NOMO-1 treated with DMSO at 0.1 percent for 48 hours (cell line): Measurements from ENCODE around the gene KCNQ1.

ENCODE experiments used
- DNase-seq: peaks from one replicate; lab custom pipeline; 2025; ENCODE audit not compliant: unreplicated experiment; lab: John Stamatoyannopoulos, UW

KCNQ1 gene

GRCh38 chr11:2787816-2788167 is 343.0 kb downstream of the KCNQ1 start:
- no peak for DNase-seq

DNA sequence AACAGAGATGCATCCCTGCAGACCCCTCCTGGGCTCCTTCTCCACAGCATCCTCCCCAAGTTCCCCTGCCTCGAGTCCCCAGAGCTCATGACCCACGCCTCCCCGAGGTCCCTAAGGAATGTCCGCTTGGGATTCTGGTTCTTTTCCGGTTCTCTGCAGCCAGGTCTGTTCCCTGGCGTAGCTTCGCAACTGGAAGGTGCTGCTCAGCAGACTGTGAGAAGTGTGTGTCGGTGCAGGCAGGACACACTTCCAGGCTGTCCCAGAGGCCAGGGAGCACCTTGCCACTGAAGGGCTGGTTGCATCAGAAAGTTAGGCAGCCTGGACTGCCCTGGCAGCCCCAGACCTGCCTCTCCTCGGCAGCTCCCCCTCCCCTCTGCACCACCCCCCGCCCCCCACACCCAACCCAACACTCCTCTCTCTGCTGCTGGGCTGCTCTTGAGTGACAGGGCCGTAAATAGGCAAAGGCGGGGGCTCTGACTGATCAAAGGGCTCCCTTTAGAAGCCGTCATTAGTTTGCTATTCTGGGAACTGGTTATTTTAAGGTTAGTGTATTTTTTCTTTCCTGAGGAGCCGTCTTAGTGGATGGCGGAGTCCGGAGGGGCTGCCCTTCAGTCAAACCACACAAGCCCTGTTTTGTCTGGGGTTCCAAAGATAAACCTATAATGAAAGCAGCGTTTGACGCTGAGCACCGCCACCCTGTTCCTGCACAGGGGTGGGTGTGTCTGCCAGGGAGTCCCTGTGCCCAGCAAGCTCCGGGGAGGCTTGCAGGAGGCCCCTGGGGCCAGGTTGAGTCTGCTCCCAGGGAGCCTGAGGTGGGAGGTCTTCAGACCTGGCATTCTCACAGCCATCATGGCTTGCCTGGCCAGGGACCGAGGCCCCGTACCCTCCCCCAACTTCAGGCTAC is 343.6 kb downstream of the KCNQ1 start:
- no peak for DNase-seq

DNA sequence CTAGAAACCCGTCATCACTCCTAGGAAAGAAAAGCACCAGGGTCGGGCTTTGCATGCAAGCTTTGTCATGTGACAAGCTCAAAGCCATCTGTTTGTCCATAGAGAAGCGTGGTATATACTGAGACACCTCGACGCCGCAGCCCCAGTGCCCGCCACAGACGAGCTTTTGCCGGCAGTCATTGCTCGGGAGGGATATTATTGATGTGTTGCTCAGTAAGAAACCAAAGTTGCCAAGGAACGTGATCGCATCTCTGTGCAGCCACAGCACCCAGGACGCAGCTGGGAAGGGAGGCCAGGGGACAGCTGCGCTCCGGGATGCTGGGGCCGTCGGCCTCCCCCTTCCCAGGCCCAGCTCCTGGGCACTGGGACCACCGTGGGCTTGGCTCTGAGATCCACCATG is 344.5 kb downstream of the KCNQ1 start:
- no peak for DNase-seq

GRCh38 chr11:2789791-2790567 is 345.2 kb downstream of the KCNQ1 start:
- DNase-seq: no peak

DNA sequence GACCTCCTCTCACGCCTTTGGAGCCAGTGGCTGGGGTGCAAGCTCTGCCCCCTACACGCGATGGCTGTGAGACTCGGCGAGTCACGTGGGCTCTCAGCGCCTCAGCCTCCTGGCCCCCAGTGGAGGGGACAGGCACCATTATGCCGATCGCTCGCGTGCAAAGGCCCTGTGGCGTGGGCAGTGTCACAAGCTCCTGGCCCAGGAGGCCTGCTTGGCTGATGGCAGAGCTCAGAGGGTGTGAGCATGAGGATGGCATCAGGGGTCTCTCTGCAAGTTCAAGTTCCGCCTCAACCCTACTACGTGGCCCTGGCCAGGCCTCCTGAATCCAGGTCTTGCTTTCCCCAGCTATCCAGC is 345.7 kb downstream of the KCNQ1 start:
- DNase-seq: no peak

DNA sequence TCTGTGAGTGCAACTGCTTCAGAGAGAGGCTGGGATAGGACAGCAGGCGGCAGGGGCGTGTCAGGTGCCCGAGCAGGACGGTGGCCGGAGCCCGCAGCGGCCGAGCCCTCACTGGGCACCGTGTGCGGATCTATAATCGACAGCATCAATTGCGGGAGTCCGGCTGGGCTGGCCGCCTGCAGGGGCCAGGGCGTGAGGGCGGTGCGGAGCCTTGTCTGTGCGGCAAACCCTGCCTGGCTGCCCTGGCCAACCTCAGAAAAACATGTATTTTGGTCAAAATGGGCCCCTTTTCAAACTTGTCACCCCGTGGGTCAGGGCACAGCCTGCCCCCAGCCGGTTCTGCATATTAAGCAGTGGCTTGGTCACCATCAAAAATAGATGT is 346.3 kb downstream of the KCNQ1 start:
- no peak for DNase-seq

DNA sequence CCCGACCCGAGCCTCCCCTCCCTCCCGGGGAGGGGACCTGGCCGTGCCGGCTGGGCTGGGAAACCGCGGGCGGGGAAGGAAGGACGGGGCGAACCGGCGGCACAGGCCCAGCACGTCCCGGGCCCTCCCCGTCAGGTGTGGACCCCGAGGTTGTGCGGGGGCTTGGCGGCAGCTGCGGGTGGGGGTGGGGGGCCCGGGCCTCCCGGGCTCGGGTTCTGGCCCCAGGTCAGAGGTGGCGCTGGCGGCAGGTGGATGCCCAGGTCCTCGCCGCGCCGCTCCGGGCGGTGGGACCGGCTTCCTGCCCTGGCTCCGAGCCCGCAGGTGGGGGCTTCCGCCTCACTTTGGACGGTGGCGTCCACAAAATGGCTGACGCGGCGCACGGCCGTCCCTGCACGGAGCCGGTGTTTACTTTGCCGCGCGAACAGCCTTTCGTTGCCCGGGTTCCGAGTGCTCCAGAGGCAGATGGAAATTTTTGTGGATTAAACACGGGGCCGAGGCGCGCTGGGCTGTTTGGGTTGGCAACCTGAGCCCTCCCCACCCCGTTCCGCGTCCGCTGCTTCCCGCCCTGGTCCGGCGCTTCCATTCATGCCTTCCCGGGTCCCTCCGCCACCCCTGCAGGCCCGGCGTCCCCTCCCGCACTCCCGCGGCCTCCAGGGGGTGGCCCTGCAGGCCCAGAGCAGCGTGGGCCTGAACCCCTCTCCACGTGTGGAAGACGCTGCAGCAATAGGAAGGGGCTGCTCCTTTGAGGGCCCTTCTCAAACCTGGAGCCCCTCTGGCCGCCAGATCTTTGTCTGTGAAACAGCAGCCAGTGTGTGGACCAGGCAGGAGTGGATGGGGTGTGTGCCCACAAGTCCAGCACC is 346.9 kb downstream of the KCNQ1 start:
- no peak for DNase-seq

GRCh38 chr11:2792381-2793250 is 347.8 kb downstream of the KCNQ1 start:
- DNase-seq: no peak

DNA sequence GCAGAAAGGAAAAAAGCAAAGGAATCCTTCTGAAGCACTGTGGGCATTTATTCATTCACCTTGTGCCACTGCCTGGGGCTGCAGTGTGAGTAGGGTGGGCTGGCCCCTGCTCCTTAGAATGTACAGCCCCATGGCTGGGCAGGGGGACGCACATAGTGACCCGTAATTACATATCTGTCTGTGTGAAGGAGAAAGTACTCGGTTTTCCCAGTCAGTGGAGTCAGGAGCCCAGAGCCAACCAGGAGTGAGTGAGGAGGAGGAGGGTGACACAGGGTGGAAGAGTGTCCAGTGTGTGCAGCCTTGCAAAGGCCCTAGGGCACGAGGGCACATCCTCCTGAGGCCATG is 348.9 kb downstream of the KCNQ1 start:
- no peak for DNase-seq

- no peak for DNase-seq
Measured at GRCh38 chr11:2794046-2794967, 349.5 kb downstream of the KCNQ1 start.

DNA sequence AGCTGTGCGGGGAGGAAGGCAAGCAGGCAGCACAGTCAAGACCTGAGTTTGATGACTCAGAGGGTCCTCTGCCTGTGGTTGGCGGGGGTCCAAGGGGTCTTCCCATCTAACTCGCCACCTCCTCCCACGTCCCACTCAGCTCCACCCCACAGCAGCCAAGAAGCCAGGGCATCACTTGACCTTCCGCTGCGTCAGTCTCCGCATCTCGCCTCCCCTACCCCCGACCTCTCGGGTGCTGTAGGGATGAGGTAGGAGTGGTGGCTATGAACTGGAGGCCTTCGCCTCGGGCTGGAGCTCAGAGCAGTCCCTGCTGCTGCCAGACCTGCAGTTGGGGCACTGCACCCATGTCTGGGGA is 350.1 kb downstream of the KCNQ1 start:
- no peak for DNase-seq

DNA sequence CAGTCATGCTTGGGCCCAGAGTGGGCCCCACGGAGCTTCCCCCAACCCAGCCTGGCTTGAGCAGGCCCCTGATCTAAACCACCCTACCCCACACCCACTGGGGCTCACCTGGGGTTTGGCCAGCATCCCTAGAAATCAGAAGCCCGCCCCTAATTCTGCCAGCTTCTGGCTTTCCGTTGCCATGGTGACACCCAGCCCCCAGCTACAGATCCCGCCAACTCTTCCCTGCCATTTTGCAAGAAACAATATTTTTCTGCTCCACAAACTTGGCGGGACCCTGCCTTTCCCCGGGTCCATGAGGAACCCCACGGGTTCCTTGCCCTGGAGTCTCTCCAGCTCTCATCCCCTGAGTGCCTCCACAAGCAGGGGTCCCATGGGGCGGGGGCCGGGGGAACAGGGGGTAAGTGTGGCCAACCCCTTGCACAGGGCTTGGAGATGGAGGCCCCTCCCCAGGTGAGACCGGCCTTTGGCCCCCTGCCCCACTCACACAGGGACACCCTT is 350.7 kb downstream of the KCNQ1 start:
- DNase-seq: no peak

GRCh38 chr11:2796091-2796490 is 351.3 kb downstream of the KCNQ1 start:
- DNase-seq: no peak

DNA sequence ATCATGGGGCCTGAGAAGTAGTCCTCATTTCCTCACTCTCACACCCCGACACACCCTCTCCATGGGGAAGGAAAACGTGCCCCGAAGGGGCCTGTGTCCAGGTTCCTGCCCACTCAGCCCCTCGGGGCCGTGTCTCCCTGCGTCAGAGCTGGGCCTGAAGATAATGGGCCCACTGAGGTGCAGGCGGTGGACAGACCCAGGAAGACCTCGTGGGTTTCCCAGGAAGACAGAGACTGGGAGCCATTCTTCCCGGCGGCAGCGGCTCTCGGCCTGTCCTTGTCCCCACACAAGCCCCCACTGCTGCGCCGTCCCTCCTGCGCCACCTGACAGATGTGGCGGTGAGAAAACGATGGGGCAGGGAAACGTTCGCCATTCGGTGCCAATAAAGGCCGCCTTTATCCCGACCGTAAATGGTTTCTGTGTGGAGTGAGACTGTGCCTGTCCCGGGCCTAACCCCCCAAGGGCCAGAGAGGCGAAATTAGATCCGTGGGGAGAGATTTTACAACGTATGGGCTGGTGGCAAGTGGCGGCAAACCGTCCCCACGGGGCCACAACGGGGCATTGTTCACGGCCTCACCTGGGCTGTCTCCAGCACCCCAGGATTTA is 351.8 kb downstream of the KCNQ1 start:
- DNase-seq: no peak

DNA sequence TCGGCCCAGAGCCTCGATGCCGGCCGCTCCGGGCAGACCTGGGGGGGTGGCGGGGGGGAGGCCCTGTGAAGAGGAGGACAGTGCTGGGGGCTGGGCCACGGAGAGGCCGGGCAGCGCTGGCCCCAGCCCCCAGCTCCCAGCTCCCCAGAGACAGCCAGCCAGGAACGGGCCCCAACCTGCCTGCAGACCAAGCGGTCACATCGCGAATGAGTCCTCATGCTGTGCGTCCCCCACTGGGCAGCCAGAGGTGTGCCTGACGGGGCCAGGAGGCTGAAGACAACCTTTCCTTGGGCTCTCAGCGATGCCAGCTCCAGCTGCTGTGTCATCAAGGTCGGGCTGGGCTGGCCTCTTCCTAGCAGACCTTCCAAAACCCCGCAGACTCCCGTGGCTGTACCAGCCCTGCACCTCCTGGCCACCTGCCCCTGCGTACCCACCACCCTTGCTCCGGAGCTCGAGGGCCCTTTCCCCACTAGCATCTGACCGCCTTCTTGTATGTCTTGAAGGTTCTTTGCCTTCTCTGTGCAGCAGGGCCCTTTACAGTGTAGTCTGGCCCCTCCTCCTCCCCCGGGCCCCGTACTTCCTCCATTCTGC is 352.4 kb downstream of the KCNQ1 start:
- DNase-seq: no peak

- DNase-seq: no peak
Measured at GRCh38 chr11:2797741-2798361, 353.0 kb downstream of the KCNQ1 start.

GRCh38 chr11:2798951-2799761 is 354.3 kb downstream of the KCNQ1 start:
- no peak for DNase-seq
